Mesendoderm (in vitro differentiated cells): Measurements from ENCODE around the gene MACROD2.

ENCODE experiments used
- DNase-seq: peaks from one replicate; pipeline ENCODE4 v3.0.0; 2013
- H2AK5ac ChIP-seq: 2 replicates; pipeline ENCODE4 v1.6.1; 2013; ENCODE audit warnings: low read length, inconsistent platforms
- H2BK120ac ChIP-seq: 2 replicates; pipeline ENCODE4 v1.6.1; 2013; ENCODE audit warnings: low read depth, mild to moderate bottlenecking, low read length, moderate library complexity, mixed read lengths
- H2BK15ac ChIP-seq: replicated peaks from 2 replicates; pipeline ENCODE4 v1.6.1; 2013; ENCODE audit warnings: low read depth, mild to moderate bottlenecking, moderate library complexity
- H2BK5ac ChIP-seq: 2 replicates; pipeline ENCODE4 v1.6.1; 2013; ENCODE audit warnings: low read length, inconsistent platforms
- H3K18ac ChIP-seq: 2 replicates; pipeline ENCODE4 v1.6.1; 2013; ENCODE audit warnings: mild to moderate bottlenecking, low read length, mixed read lengths
- H3K23ac ChIP-seq: one replicate; pipeline ENCODE4 v1.6.1; 2013; ENCODE audit warnings: low read length
- H3K27ac ChIP-seq: 2 replicates; pipeline ENCODE4 v1.5.1; 2013; ENCODE audit warnings: low read depth, mild to moderate bottlenecking, inconsistent platforms, low read length, moderate library complexity
- H3K27me3 ChIP-seq: 2 replicates; pipeline ENCODE4 v1.6.1; 2013; ENCODE audit warnings: low read length, control low read depth, mild to moderate bottlenecking, inconsistent platforms; ENCODE audit not compliant: insufficient read depth, poor library complexity
- H3K36me3 ChIP-seq: 2 replicates; pipeline ENCODE4 v1.6.1; 2013; ENCODE audit warnings: low read length, inconsistent platforms; ENCODE audit not compliant: control insufficient read depth, insufficient read depth
- H3K4ac ChIP-seq: one replicate; pipeline ENCODE4 v1.6.1; 2013; ENCODE audit warnings: low read depth, mild to moderate bottlenecking, low read length, moderate library complexity
- H3K4me1 ChIP-seq: 2 replicates; pipeline ENCODE4 v1.6.1; 2013; ENCODE audit warnings: low read depth, low read length, inconsistent platforms; ENCODE audit not compliant: control insufficient read depth
- H3K4me2 ChIP-seq: 2 replicates; pipeline ENCODE4 v1.6.1; 2013; ENCODE audit warnings: low read length
- H3K4me3 ChIP-seq: 2 replicates; pipeline ENCODE4 v1.5.1; 2013; ENCODE audit warnings: mild to moderate bottlenecking, low read length
- H3K56ac ChIP-seq: one replicate; pipeline ENCODE4 v1.6.1; 2013; ENCODE audit warnings: low read length
- H3K79me1 ChIP-seq: 2 replicates; pipeline ENCODE4 v1.6.1; 2013; ENCODE audit warnings: low read length, inconsistent platforms
- H3K79me2 ChIP-seq: 2 replicates; pipeline ENCODE4 v1.6.1; 2013; ENCODE audit warnings: mild to moderate bottlenecking, low read length; ENCODE audit not compliant: control insufficient read depth, insufficient read depth
- H3K9ac ChIP-seq: 2 replicates; pipeline ENCODE4 v1.6.1; 2013; ENCODE audit warnings: low read length, inconsistent platforms
- H4K5ac ChIP-seq: one replicate; pipeline ENCODE4 v1.6.1; 2013; ENCODE audit warnings: low read length
- H4K8ac ChIP-seq: one replicate; pipeline ENCODE4 v1.6.1; 2013; ENCODE audit warnings: low read depth, mild to moderate bottlenecking, control low read depth, low read length, moderate library complexity
- WGBS: extraction: QIAGEN DNeasy Blood & Tissue Kit; methylation state at CpG from one replicate; pipeline ENCODE4 v1.1.7; 2013; ENCODE audit warnings: low lambda C conversion rate, missing lambda C conversion rate; ENCODE audit not compliant: insufficient coverage; ENCODE audit errors: extremely low coverage; 5-methylcytosine and 5-hydroxymethylcytosine counted together

Gene MACROD2

GRCh38 chr20:15618110-15618509 lies 1622.8 kb downstream of the MACROD2 start:
- H4K8ac ChIP-seq, result no peak overlapping the region
- H3K56ac ChIP-seq, result no peak overlapping the region

DNA sequence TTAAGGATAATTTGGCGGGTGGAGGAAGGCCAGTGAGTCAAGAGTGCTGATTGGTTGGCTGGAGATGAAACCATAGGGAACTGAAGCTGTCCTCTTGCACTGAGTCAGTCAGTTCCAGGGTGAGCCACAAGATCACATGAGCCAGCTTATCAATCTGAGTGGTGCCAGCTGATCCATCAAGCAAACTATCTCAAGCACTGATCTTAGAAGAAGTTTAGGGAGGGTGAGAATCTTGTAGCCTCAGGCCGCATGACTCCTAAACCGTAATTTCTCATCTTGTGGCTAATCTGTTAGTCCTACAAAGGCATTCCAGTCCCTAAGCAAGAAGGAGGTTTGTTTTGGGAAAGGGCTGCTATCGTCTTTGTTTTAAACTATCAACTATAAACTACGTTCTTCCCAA lies 1623.6 kb downstream of the MACROD2 start:
- Histone ChIP-seq H4K5ac (no peak overlapping the region), H2BK15ac (no peak overlapping the region), H2AK5ac (no peak overlapping the region), H3K79me2 (no peaks in the 10 kb centered on the region), H2BK5ac (no peak overlapping the region), H4K8ac (no peak overlapping the region), H2BK120ac (no peak overlapping the region), H3K27ac (no peak overlapping the region), H3K9ac (no peak overlapping the region), H3K4me2 (no peak overlapping the region), H3K18ac (no peak overlapping the region), H3K4ac (no peak overlapping the region), H3K36me3 (no peaks in the 10 kb centered on the region), H3K27me3 (no peaks in the 10 kb centered on the region), H3K56ac (no peak overlapping the region), H3K4me1 (no peaks in the 10 kb centered on the region), H3K4me3 (no peak overlapping the region), H3K23ac (no peak overlapping the region), H3K79me1 (no peaks in the 10 kb centered on the region)
- DNase-seq, result peak; percentile 59
- WGBS, result no CpG with 5 or more reads among the region's 5 CpGs

More at GRCh38 chr20:15618110-15618509, 1622.8 kb downstream of the MACROD2 start:
- no peak overlapping the region for H3K4me3 ChIP-seq
- no peaks in the 10 kb centered on the region for H3K4me1 ChIP-seq
- H3K4me2 ChIP-seq, result no peak overlapping the region
- H3K9ac ChIP-seq, result no peak overlapping the region
- no peak overlapping the region for H3K18ac ChIP-seq
- no peak overlapping the region for H3K27ac ChIP-seq
- no peak overlapping the region for H4K5ac ChIP-seq
- H3K23ac ChIP-seq, result no peak overlapping the region
- no peaks in the 10 kb centered on the region for H3K36me3 ChIP-seq
- DNase-seq, result peak; percentile 22
- no peak overlapping the region for H2BK15ac ChIP-seq
- H2AK5ac ChIP-seq, result no peak overlapping the region
- no peak overlapping the region for H3K4ac ChIP-seq
- H3K79me1 ChIP-seq, result no peaks in the 10 kb centered on the region
- no peak overlapping the region for H2BK5ac ChIP-seq
- no peaks in the 10 kb centered on the region for H3K79me2 ChIP-seq
- no peaks in the 10 kb centered on the region for H3K27me3 ChIP-seq
- H2BK120ac ChIP-seq, result no peak overlapping the region
- WGBS, result no CpG with 5 or more reads among the region's 2 CpGs

GRCh38 chr20:15619341-15619740 lies 1624.0 kb downstream of the MACROD2 start:
- Histone ChIP-seq H3K79me1 (no peaks in the 10 kb centered on the region), H3K27ac (no peak overlapping the region), H3K79me2 (no peaks in the 10 kb centered on the region), H3K18ac (no peak overlapping the region), H2AK5ac (no peak overlapping the region), H3K27me3 (no peaks in the 10 kb centered on the region), H4K8ac (no peak overlapping the region), H3K4ac (no peak overlapping the region), H3K4me1 (no peaks in the 10 kb centered on the region), H3K4me2 (no peak overlapping the region), H4K5ac (no peak overlapping the region), H3K9ac (no peak overlapping the region), H2BK5ac (no peak overlapping the region), H2BK15ac (no peak overlapping the region), H3K23ac (no peak overlapping the region), H3K36me3 (no peaks in the 10 kb centered on the region), H2BK120ac (no peak overlapping the region), H3K4me3 (no peak overlapping the region), H3K56ac (no peak overlapping the region)
- WGBS, result no CpG with 5 or more reads among the region's 4 CpGs
- no peak for DNase-seq

GRCh38 chr20:15619816-15620215 lies 1624.5 kb downstream of the MACROD2 start:
- no peaks in the 10 kb centered on the region for H3K4me1 ChIP-seq
- WGBS, result no CpG with 5 or more reads among the region's 6 CpGs
- H3K18ac ChIP-seq, result no peak overlapping the region
- no peaks in the 10 kb centered on the region for H3K79me1 ChIP-seq
- no peak overlapping the region for H3K4ac ChIP-seq
- no peak overlapping the region for H3K23ac ChIP-seq
- no peaks in the 10 kb centered on the region for H3K36me3 ChIP-seq
- no peak overlapping the region for H3K4me3 ChIP-seq
- H3K27ac ChIP-seq, result no peak overlapping the region
- no peaks in the 10 kb centered on the region for H3K79me2 ChIP-seq
- no peak overlapping the region for H3K9ac ChIP-seq
- H4K5ac ChIP-seq, result no peak overlapping the region
- H2BK5ac ChIP-seq, result no peak overlapping the region
- H2AK5ac ChIP-seq, result no peak overlapping the region
- no peak overlapping the region for H3K4me2 ChIP-seq
- H2BK120ac ChIP-seq, result no peak overlapping the region
- DNase-seq, result no peak
- no peak overlapping the region for H4K8ac ChIP-seq
- no peak overlapping the region for H2BK15ac ChIP-seq
- H3K27me3 ChIP-seq, result no peaks in the 10 kb centered on the region
- no peak overlapping the region for H3K56ac ChIP-seq

DNA sequence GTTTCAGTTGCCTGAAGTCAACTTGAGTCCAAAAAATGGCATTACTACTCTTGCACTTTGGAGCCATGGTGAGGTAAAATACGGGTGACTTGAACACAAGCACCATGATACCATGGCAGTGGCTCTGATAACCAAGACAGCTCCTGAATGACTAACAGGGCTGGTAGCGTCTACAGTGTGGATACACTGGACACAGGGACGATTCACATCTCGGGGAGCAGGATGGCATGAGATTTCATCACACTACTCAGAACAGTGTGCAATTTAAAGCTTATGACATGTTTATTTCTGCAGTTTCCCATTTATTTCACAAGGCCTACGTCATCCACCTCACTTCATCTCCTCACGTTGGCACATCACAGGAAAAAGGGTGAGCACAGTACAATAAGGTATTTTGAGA lies 1627.1 kb downstream of the MACROD2 start:
- H2AK5ac ChIP-seq, result no peak overlapping the region
- no peak overlapping the region for H3K4ac ChIP-seq
- no peak overlapping the region for H3K4me2 ChIP-seq
- no peaks in the 10 kb centered on the region for H3K4me1 ChIP-seq
- H3K56ac ChIP-seq, result no peak overlapping the region
- H3K4me3 ChIP-seq, result no peak overlapping the region
- no peak overlapping the region for H4K8ac ChIP-seq
- no peaks in the 10 kb centered on the region for H3K79me2 ChIP-seq
- no peak overlapping the region for H4K5ac ChIP-seq
- WGBS, result no CpG with 5 or more reads among the region's 6 CpGs
- no peak overlapping the region for H3K23ac ChIP-seq
- H3K9ac ChIP-seq, result no peak overlapping the region
- DNase-seq, result no peak
- H3K79me1 ChIP-seq, result no peaks in the 10 kb centered on the region
- no peak overlapping the region for H2BK5ac ChIP-seq
- no peak overlapping the region for H2BK120ac ChIP-seq
- H3K27ac ChIP-seq, result no peak overlapping the region
- no peaks in the 10 kb centered on the region for H3K36me3 ChIP-seq
- no peaks in the 10 kb centered on the region for H3K27me3 ChIP-seq
- H2BK15ac ChIP-seq, result no peak overlapping the region
- H3K18ac ChIP-seq, result no peak overlapping the region

GRCh38 chr20:15623215-15623614 lies 1627.9 kb downstream of the MACROD2 start:
- no peak overlapping the region for H3K18ac ChIP-seq
- H3K4me3 ChIP-seq, result no peak overlapping the region
- H3K23ac ChIP-seq, result no peak overlapping the region
- no peak overlapping the region for H3K27ac ChIP-seq
- H3K27me3 ChIP-seq, result no peaks in the 10 kb centered on the region
- no peak overlapping the region for H2AK5ac ChIP-seq
- H2BK15ac ChIP-seq, result no peak overlapping the region
- no peak overlapping the region for H2BK5ac ChIP-seq
- WGBS, result no CpG with 5 or more reads among the region's 2 CpGs
- no peak for DNase-seq
- H3K36me3 ChIP-seq, result no peaks in the 10 kb centered on the region
- no peak overlapping the region for H3K4ac ChIP-seq
- no peaks in the 10 kb centered on the region for H3K79me2 ChIP-seq
- no peak overlapping the region for H2BK120ac ChIP-seq
- no peaks in the 10 kb centered on the region for H3K4me1 ChIP-seq
- no peaks in the 10 kb centered on the region for H3K79me1 ChIP-seq
- H3K56ac ChIP-seq, result no peak overlapping the region
- H3K9ac ChIP-seq, result no peak overlapping the region
- no peak overlapping the region for H4K8ac ChIP-seq
- H3K4me2 ChIP-seq, result no peak overlapping the region
- no peak overlapping the region for H4K5ac ChIP-seq
